H9 (cell line): ENCODE results near the gene ZNF813. TPM values are rescaled to one million over a fixed set of nuclear protein-coding genes. Genes with fewer than 3 reads are reported as not detected.

Experiments
- DNase-seq: peaks from one replicate; pipeline ENCODE4 v3.0.0-alpha.2; 2017
- H2AFZ ChIP-seq: one replicate; pipeline ENCODE4 v1.6.1; 2013; ENCODE audit warnings: mild to moderate bottlenecking, low read length, control low read depth, moderate library complexity
- H2AK5ac ChIP-seq: 2 replicates; pipeline ENCODE4 v1.6.1; 2013; ENCODE audit warnings: low read length, control low read depth, mixed read lengths; ENCODE audit not compliant: insufficient read length
- H2BK120ac ChIP-seq: one replicate; pipeline ENCODE4 v1.6.1; 2013; ENCODE audit warnings: low read depth, mild to moderate bottlenecking, low read length, control low read depth, inconsistent platforms; ENCODE audit not compliant: poor library complexity, severe bottlenecking
- H2BK12ac ChIP-seq: 2 replicates; pipeline ENCODE4 v1.6.1; 2013; ENCODE audit warnings: low read length, control low read depth, mixed read lengths, low read depth; ENCODE audit not compliant: insufficient read length
- H2BK15ac ChIP-seq: 2 replicates; pipeline ENCODE4 v1.6.1; 2013; ENCODE audit warnings: low read depth, low read length, control low read depth
- H2BK20ac ChIP-seq: one replicate; pipeline ENCODE4 v1.6.1; 2013; ENCODE audit warnings: low read depth, mild to moderate bottlenecking, low read length, control low read depth, inconsistent platforms; ENCODE audit not compliant: poor library complexity, severe bottlenecking
- H2BK5ac ChIP-seq: 2 replicates; pipeline ENCODE4 v1.6.1; 2013; ENCODE audit warnings: low read length, control low read depth, mixed read lengths; ENCODE audit not compliant: insufficient read length
- H3K14ac ChIP-seq: 2 replicates; pipeline ENCODE4 v1.6.1; 2013; ENCODE audit warnings: low read length, control low read depth; ENCODE audit not compliant: insufficient read depth
- H3K18ac ChIP-seq: 2 replicates; pipeline ENCODE4 v1.6.1; 2013; ENCODE audit warnings: low read depth, mild to moderate bottlenecking, mixed read lengths, low read length, control low read depth; ENCODE audit not compliant: insufficient read length
- H3K23ac ChIP-seq: 2 replicates; pipeline ENCODE4 v1.6.1; 2013; ENCODE audit warnings: low read length, control low read depth, mixed read lengths, low read depth; ENCODE audit not compliant: insufficient read length
- H3K23me2 ChIP-seq: 2 replicates; pipeline ENCODE4 v1.6.1; 2013; ENCODE audit warnings: low read depth, mild to moderate bottlenecking, mixed read lengths, low read length, control low read depth; ENCODE audit not compliant: insufficient read length, poor library complexity, severe bottlenecking
- H3K27ac ChIP-seq: 2 replicates; pipeline ENCODE4 v1.5.1; 2013; ENCODE audit warnings: low read length, control low read depth, mixed read lengths, low read depth; ENCODE audit not compliant: insufficient read length
- H3K27me3 ChIP-seq: 2 replicates; pipeline ENCODE4 v1.6.1; 2013; ENCODE audit warnings: low read length, control low read depth, inconsistent platforms; ENCODE audit not compliant: insufficient read depth
- H3K4ac ChIP-seq: 2 replicates; pipeline ENCODE4 v1.6.1; 2013; ENCODE audit warnings: low read depth, mild to moderate bottlenecking, control low read depth, inconsistent platforms, low read length, moderate library complexity
- H3K4me1 ChIP-seq: 2 replicates; pipeline ENCODE4 v1.6.1; 2013; ENCODE audit warnings: low read length, control low read depth, inconsistent platforms; ENCODE audit not compliant: insufficient read depth
- H3K4me2 ChIP-seq: 2 replicates; pipeline ENCODE4 v1.6.1; 2013; ENCODE audit warnings: low read length, control low read depth, mixed read lengths; ENCODE audit not compliant: insufficient read length, insufficient read depth
- H3K56ac ChIP-seq: 2 replicates; pipeline ENCODE4 v1.6.1; 2013; ENCODE audit warnings: low read depth, mild to moderate bottlenecking, mixed read lengths, low read length, control low read depth; ENCODE audit not compliant: insufficient read length
- H3K79me1 ChIP-seq: 2 replicates; pipeline ENCODE4 v1.6.1; 2013; ENCODE audit warnings: low read depth, mild to moderate bottlenecking, moderate library complexity, low read length, control low read depth, inconsistent platforms; ENCODE audit not compliant: insufficient read depth, poor library complexity, severe bottlenecking
- H3K79me2 ChIP-seq: 2 replicates; pipeline ENCODE4 v1.6.1; 2013; ENCODE audit warnings: low read length, control low read depth, inconsistent platforms; ENCODE audit not compliant: insufficient read depth
- H3K9ac ChIP-seq: 2 replicates; pipeline ENCODE4 v1.6.1; 2013; ENCODE audit warnings: low read length, control low read depth, mixed read lengths; ENCODE audit not compliant: insufficient read length; ENCODE audit errors: extremely low read depth
- H3K9me3 ChIP-seq: one replicate; pipeline ENCODE4 v1.6.1; 2013; ENCODE audit warnings: low read depth, low read length, inconsistent platforms; ENCODE audit not compliant: control insufficient read depth
- H3T11ph ChIP-seq: one replicate; pipeline ENCODE4 v1.6.1; 2013; ENCODE audit warnings: mild to moderate bottlenecking, low read length, control low read depth, inconsistent platforms
- H4K20me1 ChIP-seq: one replicate; pipeline ENCODE4 v1.6.1; 2013; ENCODE audit not compliant: control insufficient read depth, insufficient read length, insufficient read depth
- H4K5ac ChIP-seq: 2 replicates; pipeline ENCODE4 v1.6.1; 2013; ENCODE audit warnings: low read depth, mild to moderate bottlenecking, mixed read lengths, low read length, control low read depth; ENCODE audit not compliant: insufficient read length
- H4K8ac ChIP-seq: replicated peaks from 2 replicates; pipeline ENCODE4 v1.6.1; 2013; ENCODE audit warnings: low read length, control low read depth, mixed read lengths, low read depth; ENCODE audit not compliant: insufficient read length
- H4K91ac ChIP-seq: 2 replicates; pipeline ENCODE4 v1.6.1; 2013; ENCODE audit warnings: low read depth, mild to moderate bottlenecking, moderate library complexity, mixed read lengths, low read length, control low read depth; ENCODE audit not compliant: insufficient read length
- H3K27ac Mint-ChIP-seq, 3 experiments: 2 replicates in 2 of 3; 3 replicates in 1 of 3; pipeline ENCODE4 v1.8.0; 2020 to 2021; ENCODE audit warnings: mixed read lengths in 3 of 3, mild to moderate bottlenecking in 1 of 3, moderate library complexity in 1 of 3
- H3K27me3 Mint-ChIP-seq: 2 replicates; pipeline ENCODE4 v1.8.0; 2021; ENCODE audit warnings: low read depth, mild to moderate bottlenecking, moderate library complexity, mixed read lengths
- H3K36me3 Mint-ChIP-seq, 3 experiments: 2 replicates in 2 of 3; 3 replicates in 1 of 3; pipeline ENCODE4 v1.8.0; 2020 to 2021; ENCODE audit warnings: low read depth in 3 of 3, mixed read lengths in 3 of 3; ENCODE audit not compliant: insufficient read depth in 1 of 3
- H3K4me1 Mint-ChIP-seq, 2 experiments: 2 replicates each; pipeline ENCODE4 v1.8.0; 2020; ENCODE audit warnings: mixed read lengths in 2 of 2
- H3K4me3 Mint-ChIP-seq, 2 experiments: 2 replicates in 1 of 2; 3 replicates in 1 of 2; pipeline ENCODE4 v1.8.0; 2020 to 2021; ENCODE audit warnings: mild to moderate bottlenecking in 2 of 2, mixed read lengths in 2 of 2, moderate library complexity in 1 of 2
- H3K9me3 Mint-ChIP-seq, 2 experiments: 2 replicates in 1 of 2; 3 replicates in 1 of 2; pipeline ENCODE4 v1.8.0; 2020; ENCODE audit warnings: mild to moderate bottlenecking in 2 of 2, mixed read lengths in 2 of 2, moderate library complexity in 1 of 2
- WGBS: extraction: QIAGEN DNeasy Blood & Tissue Kit; methylation state at CpG from one replicate; pipeline ENCODE4 v1.1.7; 2013; ENCODE audit warnings: missing lambda C conversion rate, low lambda C conversion rate, mixed read lengths; ENCODE audit not compliant: insufficient read length; ENCODE audit errors: extremely low coverage; 5-methylcytosine and 5-hydroxymethylcytosine counted together
- total RNA-seq: library from RNA; stranded (reverse); gene quantifications from 2 replicates; pipeline ENCODE4 v1.2.1, GENCODE V29; 2021
- TF ChIP-seq, protein P1 (sequence below): fragments of 200-600 bp; sonication (generic); conservative IDR thresholded peaks from 3 replicates; pipeline ENCODE4 v1.8.0; 2021; ENCODE audit warnings: antibody characterized with exemption, mild to moderate bottlenecking

The ZNF813 gene
- total RNA-seq, 1 experiment from 2014 or later = 17.3 TPM

DNA sequence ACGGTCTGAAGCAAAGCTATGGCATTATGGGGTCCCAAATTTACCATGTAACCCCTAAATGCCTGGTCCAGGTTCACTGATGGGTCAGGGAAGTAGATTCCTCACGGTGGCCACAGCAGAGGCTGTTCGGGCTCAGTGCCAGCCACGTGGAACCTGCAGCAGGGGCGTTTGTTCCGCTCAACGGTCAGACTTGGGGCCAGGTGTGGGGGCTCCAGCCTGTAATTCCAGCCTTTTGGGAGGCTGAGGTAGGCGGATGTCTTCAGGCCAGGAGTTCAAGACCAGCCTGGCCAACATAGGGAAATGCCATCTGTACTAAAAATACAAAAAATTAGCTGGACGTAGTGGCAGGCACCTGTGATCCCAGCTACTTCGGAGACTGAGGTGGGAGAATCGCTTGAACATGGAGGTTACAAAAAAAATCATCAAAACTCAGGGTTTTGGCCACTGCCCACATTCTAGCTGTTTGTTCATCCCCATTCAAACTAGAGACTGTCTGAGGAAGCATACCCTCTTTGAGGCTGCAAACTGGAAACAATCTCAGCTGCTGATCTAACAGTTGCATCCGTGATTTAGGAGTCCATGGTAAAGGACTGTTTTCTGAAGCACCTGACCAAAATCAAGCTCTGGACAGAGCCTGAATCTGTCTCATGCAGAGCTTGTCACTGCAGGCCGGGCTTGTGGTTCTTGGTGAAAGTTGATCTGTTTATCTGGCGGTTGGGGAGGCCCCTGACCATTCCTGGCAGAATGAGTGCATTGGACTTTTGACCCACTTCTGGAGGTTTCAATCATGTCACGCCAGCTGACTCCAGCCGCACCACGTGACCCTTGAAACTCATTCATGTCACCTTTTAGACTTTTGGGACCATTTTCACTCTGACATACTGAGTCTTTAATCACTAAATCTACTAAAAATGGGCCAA, 40.2 kb downstream of the ZNF813 start:
- Histone ChIP-seq H3K27ac (no peak overlapping the region), H3K18ac (no peak overlapping the region), H3K23ac (no peak overlapping the region), H2BK120ac (no peak overlapping the region), H2AK5ac (no peak overlapping the region), H4K20me1 (no peaks in the 10 kb centered on the region), H3K79me1 (no peaks in the 10 kb centered on the region), H2BK5ac (no peak overlapping the region), H4K5ac (no peak overlapping the region), H3K4ac (no peak overlapping the region), H4K91ac (no peak overlapping the region), H3K56ac (no peak overlapping the region), H4K8ac (no peak overlapping the region), H2AFZ (no peak overlapping the region), H3K4me2 (no peak overlapping the region), H2BK12ac (no peak overlapping the region), H3T11ph (no peak overlapping the region), H3K79me2 (no peaks in the 10 kb centered on the region), H2BK20ac (no peak overlapping the region), H3K9me3 (no peaks in the 10 kb centered on the region), H3K4me1 (no peaks in the 10 kb centered on the region; the same call in 1 of the 2 replicates), H3K27me3 (no peaks in the 10 kb centered on the region), H3K9ac (no peak overlapping the region), H2BK15ac (no peak overlapping the region), H3K23me2 (no peaks in the 10 kb centered on the region), H3K14ac (no peak overlapping the region)
- TF ChIP-seq, protein P1, sequence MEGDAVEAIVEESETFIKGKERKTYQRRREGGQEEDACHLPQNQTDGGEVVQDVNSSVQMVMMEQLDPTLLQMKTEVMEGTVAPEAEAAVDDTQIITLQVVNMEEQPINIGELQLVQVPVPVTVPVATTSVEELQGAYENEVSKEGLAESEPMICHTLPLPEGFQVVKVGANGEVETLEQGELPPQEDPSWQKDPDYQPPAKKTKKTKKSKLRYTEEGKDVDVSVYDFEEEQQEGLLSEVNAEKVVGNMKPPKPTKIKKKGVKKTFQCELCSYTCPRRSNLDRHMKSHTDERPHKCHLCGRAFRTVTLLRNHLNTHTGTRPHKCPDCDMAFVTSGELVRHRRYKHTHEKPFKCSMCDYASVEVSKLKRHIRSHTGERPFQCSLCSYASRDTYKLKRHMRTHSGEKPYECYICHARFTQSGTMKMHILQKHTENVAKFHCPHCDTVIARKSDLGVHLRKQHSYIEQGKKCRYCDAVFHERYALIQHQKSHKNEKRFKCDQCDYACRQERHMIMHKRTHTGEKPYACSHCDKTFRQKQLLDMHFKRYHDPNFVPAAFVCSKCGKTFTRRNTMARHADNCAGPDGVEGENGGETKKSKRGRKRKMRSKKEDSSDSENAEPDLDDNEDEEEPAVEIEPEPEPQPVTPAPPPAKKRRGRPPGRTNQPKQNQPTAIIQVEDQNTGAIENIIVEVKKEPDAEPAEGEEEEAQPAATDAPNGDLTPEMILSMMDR = no peak
- H3K36me3 Mint-ChIP-seq = peaks cover 0 to 4% (median 0%) of the 10 kb centered on the region in 3 experiments; a peak in 1 of 7 replicates
- no peaks in the 10 kb centered on the region for H3K9me3 Mint-ChIP-seq
- H3K27me3 Mint-ChIP-seq = peaks cover 1% of the 10 kb centered on the region
- WGBS = no CpG with 5 or more reads among the region's 17 CpGs
- no peak overlapping the region for H3K4me3 Mint-ChIP-seq
- peaks cover 22 to 33% of the 10 kb centered on the region in 2 experiments for H3K4me1 Mint-ChIP-seq
- no peak overlapping the region for H3K27ac Mint-ChIP-seq
- no peak for DNase-seq
